Testis (tissue), 3 donors: ENCODE measurements around the gene UBAC2. TPM values are rescaled to one million over a fixed set of nuclear protein-coding genes. Genes with fewer than 3 reads are reported as not detected.

ENCODE experiments used
- DNase-seq: peaks from one replicate; pipeline ENCODE4 v3.0.0-alpha.2; 2019
- H3K27ac ChIP-seq, 2 donors: fragments of 200-600 bp; sonication (generic); one replicate each; pipeline ENCODE4 v1.5.1; 2019
- H3K27me3 ChIP-seq: fragments of 200-600 bp; sonication (generic); one replicate; pipeline ENCODE4 v1.5.1; 2019
- H3K36me3 ChIP-seq: fragments of 200-600 bp; sonication (generic); one replicate; pipeline ENCODE4 v1.5.1; 2017; ENCODE audit warnings: low read depth; ENCODE audit errors: missing control alignments
- H3K4me1 ChIP-seq: fragments of 200-600 bp; sonication (generic); one replicate; pipeline ENCODE4 v1.5.1; 2019
- H3K4me3 ChIP-seq, 2 donors: fragments of 200-600 bp; sonication (generic); one replicate each; pipeline ENCODE4 v1.5.1; 2017 to 2019
- H3K9me3 ChIP-seq: fragments of 200-600 bp; sonication (generic); one replicate; pipeline ENCODE4 v1.5.1; 2017
- POLR2A ChIP-seq: fragments of 450-650 bp; IDR thresholded peaks from one replicate; pipeline ENCODE4 v1.6.1; 2017; ENCODE audit warnings: antibody characterized with exemption, mild to moderate bottlenecking, moderate library complexity
- WGBS, 2 donors: methylation state at CpG; one replicate each; pipeline ENCODE4 v1.1.5; 2018; 5-methylcytosine and 5-hydroxymethylcytosine counted together
- intact Hi-C: fragments of 100-400 bp; cut with DNase I; formaldehyde crosslinking; loops from one replicate; pipeline ENCODE4 v1.15.1; 2023; ENCODE audit warnings: low total_unique reads
- polyA plus RNA-seq: library from polyadenylated mRNA; stranded (reverse); fragments of 350-450 nt; fragmentation: Illumina TruSeq; extraction: RNeasy Lipid Tissue Mini Kit (QIAGEN cat#74804); gene quantifications from one replicate; pipeline ENCODE4 v1.2.3, GENCODE V29; 2014; ENCODE audit warnings: low read depth, low replicate concordance; ENCODE audit not compliant: insufficient read depth
- total RNA-seq, 2 donors: library from RNA; depleted of rRNA; stranded (reverse); fragments of >200 nt; gene quantifications; one replicate each; pipeline ENCODE4 v1.2.3, GENCODE V29; 2016
- TF ChIP-seq, protein P1 (sequence below), 3 experiments: fragments of 450-650 bp in 2 of 3; fragments of 200-600 bp in 1 of 3; sonication (generic) in 1 of 3; IDR thresholded peaks; one replicate each; pipeline ENCODE4 v1.5.1; 2016 to 2019; ENCODE audit warnings: antibody characterized with exemption in 3 of 3, mild to moderate bottlenecking in 2 of 3, moderate library complexity in 1 of 3

UBAC2 gene
- total and polyA plus RNA-seq, 3 donors from 2014 or later, result 85.5 to 147 (median 93.0) TPM

DNA sequence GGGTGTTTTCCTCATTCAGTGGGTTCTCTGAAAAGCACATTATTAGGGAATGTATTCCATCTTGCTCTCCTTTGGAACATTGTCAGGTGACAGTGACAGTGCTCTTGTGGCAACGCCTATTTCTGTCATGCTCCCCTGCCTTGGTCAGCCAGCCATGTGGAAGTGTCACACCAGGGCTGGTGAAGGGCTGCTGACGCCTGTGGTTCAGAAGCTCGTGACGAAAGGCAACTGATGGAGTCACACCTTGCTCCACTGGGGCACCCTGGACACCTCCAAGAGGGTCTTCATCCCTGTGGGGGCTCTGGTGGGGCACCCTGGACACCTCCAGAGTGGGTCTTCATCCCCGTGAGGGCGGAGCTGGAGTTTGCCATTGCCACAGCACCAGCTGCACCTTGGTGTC, 175.5 kb downstream of the UBAC2 start:
- no peaks in the 10 kb centered on the region for H3K36me3 ChIP-seq
- no peak for TF ChIP-seq POLR2A
- TF ChIP-seq, protein P1, sequence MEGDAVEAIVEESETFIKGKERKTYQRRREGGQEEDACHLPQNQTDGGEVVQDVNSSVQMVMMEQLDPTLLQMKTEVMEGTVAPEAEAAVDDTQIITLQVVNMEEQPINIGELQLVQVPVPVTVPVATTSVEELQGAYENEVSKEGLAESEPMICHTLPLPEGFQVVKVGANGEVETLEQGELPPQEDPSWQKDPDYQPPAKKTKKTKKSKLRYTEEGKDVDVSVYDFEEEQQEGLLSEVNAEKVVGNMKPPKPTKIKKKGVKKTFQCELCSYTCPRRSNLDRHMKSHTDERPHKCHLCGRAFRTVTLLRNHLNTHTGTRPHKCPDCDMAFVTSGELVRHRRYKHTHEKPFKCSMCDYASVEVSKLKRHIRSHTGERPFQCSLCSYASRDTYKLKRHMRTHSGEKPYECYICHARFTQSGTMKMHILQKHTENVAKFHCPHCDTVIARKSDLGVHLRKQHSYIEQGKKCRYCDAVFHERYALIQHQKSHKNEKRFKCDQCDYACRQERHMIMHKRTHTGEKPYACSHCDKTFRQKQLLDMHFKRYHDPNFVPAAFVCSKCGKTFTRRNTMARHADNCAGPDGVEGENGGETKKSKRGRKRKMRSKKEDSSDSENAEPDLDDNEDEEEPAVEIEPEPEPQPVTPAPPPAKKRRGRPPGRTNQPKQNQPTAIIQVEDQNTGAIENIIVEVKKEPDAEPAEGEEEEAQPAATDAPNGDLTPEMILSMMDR (IDR thresholded peaks at IDR 0.05), result no peak
- H3K4me3 ChIP-seq, result no peak overlapping the region
- WGBS, 2 donors, result 96 to 100% methylated on average over 2 to 6 of the region's 6 CpGs
- intact Hi-C loops, result no loop called here
- no peaks in the 10 kb centered on the region for H3K27me3 ChIP-seq
- no peak overlapping the region for H3K27ac ChIP-seq
- no peaks in the 10 kb centered on the region for H3K4me1 ChIP-seq
- no peaks in the 10 kb centered on the region for H3K9me3 ChIP-seq
- DNase-seq, result no peak

DNA sequence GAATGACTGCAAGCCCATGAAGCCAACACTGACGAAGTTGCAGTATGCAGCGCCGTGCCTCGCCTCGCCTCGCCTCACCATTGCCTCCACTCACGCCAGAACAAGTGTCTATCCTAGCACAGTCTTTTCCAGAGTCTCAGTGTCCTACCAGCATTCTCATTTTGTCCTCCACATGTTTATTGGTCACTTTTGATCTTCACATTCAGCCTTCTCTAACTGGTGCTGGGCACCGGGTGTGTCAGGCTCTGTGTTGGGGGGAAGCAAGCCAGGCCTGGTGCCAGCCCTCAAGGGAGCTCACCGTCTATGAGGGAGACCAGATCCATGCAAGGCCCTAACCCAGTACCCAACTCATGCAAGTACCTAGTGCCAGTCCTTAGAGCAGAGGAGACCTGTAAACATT, 176.3 kb downstream of the UBAC2 start:
- H3K27ac ChIP-seq, result no peak overlapping the region
- TF ChIP-seq, protein P1 (IDR thresholded peaks at IDR 0.05), result no peak
- TF ChIP-seq POLR2A, result no peak
- intact Hi-C loops, result no loop called here
- no peaks in the 10 kb centered on the region for H3K4me1 ChIP-seq
- H3K4me3 ChIP-seq, result no peak overlapping the region
- no peaks in the 10 kb centered on the region for H3K27me3 ChIP-seq
- WGBS, 2 donors, result 96 to 98% methylated on average over 9 of the region's 9 CpGs
- no peaks in the 10 kb centered on the region for H3K36me3 ChIP-seq
- no peaks in the 10 kb centered on the region for H3K9me3 ChIP-seq
- DNase-seq, result no peak

DNA sequence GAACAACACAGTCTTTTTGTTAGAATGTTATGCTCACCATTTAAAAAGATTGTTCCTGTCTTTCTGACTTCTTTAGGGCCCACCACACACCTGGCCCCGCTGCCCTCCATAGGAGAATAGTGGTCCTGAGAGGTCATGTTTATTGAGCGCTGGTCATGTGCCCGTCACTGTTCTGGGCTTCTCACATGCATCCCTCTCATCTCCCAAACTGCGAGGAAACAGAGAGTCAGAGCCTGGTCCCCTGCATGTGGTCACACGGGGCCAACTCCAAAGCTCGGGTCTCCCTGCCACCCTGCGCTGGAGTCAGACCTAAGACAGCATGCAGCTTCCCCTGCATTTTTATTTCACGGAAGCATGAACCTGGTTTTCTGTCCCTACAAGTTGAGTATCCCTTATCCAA, 177.0 kb downstream of the UBAC2 start:
- Histone ChIP-seq H3K9me3 (no peaks in the 10 kb centered on the region), H3K4me1 (no peaks in the 10 kb centered on the region), H3K27me3 (no peaks in the 10 kb centered on the region), H3K36me3 (no peaks in the 10 kb centered on the region), H3K27ac (no peak overlapping the region), H3K4me3 (no peak overlapping the region)
- 91 to 95% methylated on average over 8 of the region's 8 CpGs for WGBS, 2 donors
- no peak for DNase-seq
- TF ChIP-seq, protein P1 (IDR thresholded peaks at IDR 0.05), result no peak
- TF ChIP-seq POLR2A, result no peak
- intact Hi-C loops, result no loop called here

DNA sequence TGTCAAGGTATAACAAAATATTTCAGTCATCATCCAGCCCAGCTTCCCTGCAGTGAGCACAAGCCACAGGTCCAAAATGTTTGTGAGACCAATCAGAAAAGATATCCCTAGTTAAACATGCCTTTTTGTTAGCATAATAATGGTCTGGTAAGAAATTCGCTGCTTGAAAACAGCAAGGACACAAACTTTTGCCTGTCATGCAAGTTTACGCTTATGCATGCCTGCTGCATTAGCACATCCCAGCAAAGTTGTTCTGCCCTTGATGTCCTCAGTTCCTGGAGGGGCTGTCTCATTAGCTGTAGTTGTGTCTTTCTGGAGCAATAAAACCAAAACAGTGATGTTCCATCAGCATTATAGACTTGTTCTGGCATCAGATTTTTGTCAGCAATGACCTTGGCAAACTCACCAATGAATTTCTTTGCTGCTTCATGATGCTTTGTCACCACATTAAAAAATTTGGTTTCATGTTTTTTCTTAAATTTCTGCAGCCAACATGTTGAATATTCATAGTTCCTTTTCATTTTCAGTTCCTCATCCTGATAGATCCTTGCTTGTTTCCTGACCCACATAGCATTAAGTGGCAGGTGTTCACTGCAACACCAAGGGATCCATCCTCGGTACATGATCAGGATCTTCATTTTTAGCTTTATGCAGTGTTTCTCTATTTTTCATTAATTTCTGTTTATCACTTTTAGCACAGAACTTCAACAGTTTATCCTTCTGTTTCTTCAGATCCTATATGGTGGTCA, 178.5 kb downstream of the UBAC2 start:
- H3K4me3 ChIP-seq, result no peak overlapping the region
- intact Hi-C loops, result no loop called here
- WGBS, 2 donors, result 82 to 90% methylated on average over 3 of the region's 3 CpGs
- no peak overlapping the region for H3K27ac ChIP-seq
- no peaks in the 10 kb centered on the region for H3K27me3 ChIP-seq
- DNase-seq, result no peak
- H3K36me3 ChIP-seq, result no peaks in the 10 kb centered on the region
- H3K9me3 ChIP-seq, result no peaks in the 10 kb centered on the region
- peaks cover 3% of the 10 kb centered on the region for H3K4me1 ChIP-seq
- TF ChIP-seq, protein P1 (IDR thresholded peaks at IDR 0.05), result no peak
- no peak for TF ChIP-seq POLR2A
